Measurements from ENCODE around the gene ALDH8A1.

The ALDH8A1 gene

GRCh38 chr6:134949927-134950326, at the start of gene ALDH8A1:
ALDH8A1 (minus strand) TSS chr6:134950101; CDS start chr6:134950053, 48 bp downstream.
- no peaks in the 10 kb centered on the region for H3K79me2 ChIP-seq (ENCODE audit: insufficient read depth, low read length)
- no peak within 1 kb of the TSS for H3K4me2 ChIP-seq (ENCODE audit: low read length)
- no peak within 1 kb of the TSS for H2AFZ ChIP-seq (ENCODE audit: low read length)
- H3K27me3 ChIP-seq (ENCODE audit: insufficient read depth, low read length): peaks cover 3% of the 10 kb centered on the region; the same call in 1 of the 2 replicates
- H3F3A ChIP-seq (ENCODE audit: insufficient read depth, low read length): no peaks in the 10 kb centered on the region
- peaks cover 6% of the 10 kb centered on the region; the same call in 1 of the 2 replicates for H3K9me3 ChIP-seq (ENCODE audit: low read length)
- no peaks in the 10 kb centered on the region; the same call in 1 of the 2 replicates for H3K36me3 ChIP-seq (ENCODE audit: insufficient read depth, low read length)
- no peak within 1 kb of the TSS for H3K4me3 ChIP-seq (ENCODE audit: low read depth, low read length, poor library complexity, severe bottlenecking)
- H3K9ac ChIP-seq (ENCODE audit: low read length): no peak within 1 kb of the TSS
- H3K9me2 ChIP-seq (ENCODE audit: low read depth, low read length): no peaks in the 10 kb centered on the region
- H3K4me1 ChIP-seq (ENCODE audit: insufficient read depth, low read length, severe bottlenecking): no peaks in the 10 kb centered on the region
- H4K20me1 ChIP-seq (ENCODE audit: insufficient read depth, low read length): no peaks in the 10 kb centered on the region
- TF ChIP-seq EZH2 (IDR thresholded peaks at IDR 0.05; ENCODE audit: borderline replicate concordance, low read length): no peak
- no peak for TF ChIP-seq CTCF (IDR thresholded peaks at IDR 0.05; ENCODE audit: low read length)
- H3K27ac ChIP-seq (ENCODE audit: low read depth, low read length, poor library complexity, severe bottlenecking): no peak within 1 kb of the TSS

GRCh38 chr6:134999107-134999506, 49.2 kb upstream of the ALDH8A1 start:
- Histone ChIP-seq H2AFZ (ENCODE audit: low read length) (no peak overlapping the region), H3K36me3 (ENCODE audit: insufficient read depth, low read length) (peaks cover 40% of the 10 kb centered on the region; the same call in 1 of the 2 replicates)
- TF ChIP-seq EZH2 (IDR thresholded peaks at IDR 0.05; ENCODE audit: borderline replicate concordance, low read length): no peak
- TF ChIP-seq CTCF (IDR thresholded peaks at IDR 0.05; ENCODE audit: low read length): no peak

GRCh38 chr6:134997133-134997995, 47.5 kb upstream of the ALDH8A1 start:
- Histone ChIP-seq H3K9me3 (ENCODE audit: low read length) (no peaks in the 10 kb centered on the region), H3K9me2 (ENCODE audit: low read depth, low read length) (no peaks in the 10 kb centered on the region), H3K4me2 (ENCODE audit: low read length) (no peak overlapping the region), H3K79me2 (ENCODE audit: insufficient read depth, low read length) (no peaks in the 10 kb centered on the region), H3K4me1 (ENCODE audit: insufficient read depth, low read length, severe bottlenecking) (no peaks in the 10 kb centered on the region), H2AFZ (ENCODE audit: low read length) (no peak overlapping the region), H3F3A (ENCODE audit: insufficient read depth, low read length) (0 out of 2 replicates have a peak, but pooled peaks cover 3% of the 10 kb centered on the region), H3K27ac (ENCODE audit: low read depth, low read length, poor library complexity, severe bottlenecking) (no peak overlapping the region), H3K4me3 (ENCODE audit: low read depth, low read length, poor library complexity, severe bottlenecking) (no peak overlapping the region), H3K36me3 (ENCODE audit: insufficient read depth, low read length) (peaks cover 50% of the 10 kb centered on the region), H3K9ac (ENCODE audit: low read length) (no peak overlapping the region), H3K27me3 (ENCODE audit: insufficient read depth, low read length) (no peaks in the 10 kb centered on the region), H4K20me1 (ENCODE audit: insufficient read depth, low read length) (no peaks in the 10 kb centered on the region)
- TF ChIP-seq EZH2 (IDR thresholded peaks at IDR 0.05; ENCODE audit: borderline replicate concordance, low read length): no peak
- no peak for TF ChIP-seq CTCF (IDR thresholded peaks at IDR 0.05; ENCODE audit: low read length)

More at GRCh38 chr6:134999107-134999506, 49.2 kb upstream of the ALDH8A1 start:
- Histone ChIP-seq H3K27me3 (ENCODE audit: insufficient read depth, low read length) (no peaks in the 10 kb centered on the region), H3K9me2 (ENCODE audit: low read depth, low read length) (no peaks in the 10 kb centered on the region), H4K20me1 (ENCODE audit: insufficient read depth, low read length) (no peaks in the 10 kb centered on the region), H3F3A (ENCODE audit: insufficient read depth, low read length) (no peaks in the 10 kb centered on the region), H3K9ac (ENCODE audit: low read length) (no peak overlapping the region), H3K4me3 (ENCODE audit: low read depth, low read length, poor library complexity, severe bottlenecking) (no peak overlapping the region), H3K9me3 (ENCODE audit: low read length) (no peaks in the 10 kb centered on the region), H3K4me1 (ENCODE audit: insufficient read depth, low read length, severe bottlenecking) (peaks cover 7% of the 10 kb centered on the region), H3K27ac (ENCODE audit: low read depth, low read length, poor library complexity, severe bottlenecking) (no peak overlapping the region), H3K79me2 (ENCODE audit: insufficient read depth, low read length) (no peaks in the 10 kb centered on the region), H3K4me2 (ENCODE audit: low read length) (no peak overlapping the region)
